ENCODE data around the gene CAB39. TPM values are rescaled to one million over a fixed set of nuclear protein-coding genes. Genes with fewer than 3 reads are reported as not detected.

CAB39 gene
- polyA plus RNA-seq, 1 of the 3 experiments (the other 2 are of a cell fraction), result 15.7 TPM

GRCh38 chr2:230693411-230693810, 19.2 kb upstream of the CAB39 start (continued):
- no peak for TF ChIP-seq REST (IDR thresholded peaks at IDR 0.05; ENCODE audit: low read depth, low read length)
- TF ChIP-seq, protein P1, sequence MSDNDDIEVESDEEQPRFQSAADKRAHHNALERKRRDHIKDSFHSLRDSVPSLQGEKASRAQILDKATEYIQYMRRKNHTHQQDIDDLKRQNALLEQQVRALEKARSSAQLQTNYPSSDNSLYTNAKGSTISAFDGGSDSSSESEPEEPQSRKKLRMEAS (IDR thresholded peaks at IDR 0.05; ENCODE audit: low read depth), result no peak

- H3K9me2 ChIP-seq, result no peaks in the 10 kb centered on the region
- H4K20me1 ChIP-seq (ENCODE audit: insufficient read depth), result no peaks in the 10 kb centered on the region
- no peaks in the 10 kb centered on the region for H3K9me3 ChIP-seq
- no peak overlapping the region for H3K4me2 ChIP-seq
- ChIA-PET POLR2A (no interaction called here), CTCF (no interaction called here)
- H3K36me3 ChIP-seq (replicated peaks in 1 of 2; ENCODE audit: control insufficient read depth in 1 of 2, insufficient read depth in 2 of 2, low read length in 1 of 2), result no peaks in the 10 kb centered on the region
- TF ChIP-seq ELF1 (IDR thresholded peaks at IDR 0.05), result no peak
- TF ChIP-seq, protein P1 (IDR thresholded peaks at IDR 0.05; ENCODE audit: low read depth), result no peak
- TF ChIP-seq GABPA (IDR thresholded peaks at IDR 0.05; ENCODE audit: low read depth), result no peak
- no peak for TF ChIP-seq POLR2AphosphoS5 (IDR thresholded peaks at IDR 0.05; ENCODE audit: low read depth, low read length)
- TF ChIP-seq TAF1 (IDR thresholded peaks at IDR 0.05; ENCODE audit: borderline replicate concordance, low read depth, low read length), result no peak
- TF ChIP-seq RCOR1 (IDR thresholded peaks at IDR 0.05; ENCODE audit: low read length), result no peak
- TF ChIP-seq SIN3A (IDR thresholded peaks at IDR 0.05; ENCODE audit: borderline replicate concordance, low read depth, low read length), result no peak
- TF ChIP-seq, protein P2, sequence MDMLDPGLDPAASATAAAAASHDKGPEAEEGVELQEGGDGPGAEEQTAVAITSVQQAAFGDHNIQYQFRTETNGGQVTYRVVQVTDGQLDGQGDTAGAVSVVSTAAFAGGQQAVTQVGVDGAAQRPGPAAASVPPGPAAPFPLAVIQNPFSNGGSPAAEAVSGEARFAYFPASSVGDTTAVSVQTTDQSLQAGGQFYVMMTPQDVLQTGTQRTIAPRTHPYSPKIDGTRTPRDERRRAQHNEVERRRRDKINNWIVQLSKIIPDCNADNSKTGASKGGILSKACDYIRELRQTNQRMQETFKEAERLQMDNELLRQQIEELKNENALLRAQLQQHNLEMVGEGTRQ (IDR thresholded peaks at IDR 0.05; ENCODE audit: borderline replicate concordance, low read depth, low read length), result no peak
- no peak for TF ChIP-seq FOSL2 (IDR thresholded peaks at IDR 0.05; ENCODE audit: borderline replicate concordance, low read depth)
- no peak for TF ChIP-seq TEAD4 (IDR thresholded peaks at IDR 0.05; ENCODE audit: borderline replicate concordance, insufficient read depth)
- H3K4me1 ChIP-seq (ENCODE audit: control insufficient read depth in 1 of 2, insufficient read depth in 2 of 2, low read depth in 1 of 2, low read length in 1 of 2), result no peaks in the 10 kb centered on the region; a peak in 1 of 4 replicates
- H3K27ac ChIP-seq (ENCODE audit: low read depth in 2 of 2, low read length in 1 of 2), result no peak overlapping the region
- H3K27me3 ChIP-seq (ENCODE audit: insufficient read depth), result no peaks in the 10 kb centered on the region
- no peak overlapping the region for H2AFZ ChIP-seq (ENCODE audit: low read depth)
- 100% methylated on average over 3 of the region's 3 CpGs for WGBS (ENCODE audit: low lambda C conversion rate)
- H3K4me3 ChIP-seq (ENCODE audit: low read depth in 2 of 2, low read length in 1 of 2), result no peak overlapping the region
- DNase-seq, result no peak
- H3F3A ChIP-seq (replicated peaks; ENCODE audit: insufficient read depth), result no peaks in the 10 kb centered on the region
- H3K79me2 ChIP-seq (ENCODE audit: insufficient read depth), result no peaks in the 10 kb centered on the region
- no peak overlapping the region for H3K9ac ChIP-seq
These were observed 18.4 kb upstream of the CAB39 start for GRCh38 chr2:230694241-230694640.

Data from SK-N-SH (cell line).